ENCODE data around the gene TEX26.
"Not testable (repeated sequence)": the region's sequence is repeated elsewhere in the genome, so short reads cannot be mapped to it uniquely, and the experiment has no call there.

TEX26 gene

GRCh38 chr13:30918662-30919405 is 13.6 kb upstream of the TEX26 start:
- no peak for DNase-seq (ENCODE audit: low read depth)

GRCh38 chr13:30920162-30920909 is 12.1 kb upstream of the TEX26 start:
- DNase-seq (ENCODE audit: low read depth): no peak

DNA sequence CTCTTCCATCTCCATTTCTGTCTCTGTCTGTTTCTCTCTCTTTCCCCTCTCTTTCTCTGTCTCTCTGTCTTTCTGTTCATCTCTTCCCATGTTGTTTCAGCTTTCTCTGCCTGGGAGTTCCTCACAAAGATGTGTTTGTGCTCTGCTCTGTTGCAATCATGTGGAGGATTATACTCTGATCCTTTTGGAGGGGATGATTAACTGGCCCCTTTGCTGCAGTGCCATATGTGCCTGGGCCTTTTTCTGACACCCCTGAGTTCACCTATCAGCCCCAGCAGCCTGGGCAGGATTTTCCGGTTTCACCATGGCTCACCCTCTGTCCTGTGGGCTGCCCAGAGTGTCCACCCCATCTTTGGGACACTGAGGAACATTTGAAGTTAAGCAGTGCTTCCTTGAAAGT is 9.0 kb upstream of the TEX26 start:
- no peak for DNase-seq (ENCODE audit: low read depth)

DNA sequence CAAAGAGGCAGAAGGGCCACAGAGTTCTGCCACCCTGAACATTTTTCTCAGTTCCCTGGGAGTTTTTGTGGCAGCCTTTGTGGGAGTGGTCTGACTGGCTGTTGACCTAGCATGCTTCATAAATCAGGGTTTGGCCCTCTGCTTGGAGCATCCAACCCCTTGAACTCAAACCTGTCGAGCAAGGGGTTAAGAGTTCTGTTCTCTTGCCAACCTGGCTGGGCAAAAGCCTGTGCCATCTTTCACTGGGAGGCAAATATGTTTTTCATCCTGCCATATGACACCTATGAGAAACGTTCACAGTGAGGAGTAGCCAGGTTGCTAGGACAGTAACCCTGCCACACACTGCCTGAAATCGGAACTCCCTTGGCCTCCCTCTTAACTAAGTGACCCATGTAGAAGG is 7.7 kb upstream of the TEX26 start:
- no peak for DNase-seq (ENCODE audit: low read depth)

GRCh38 chr13:30925429-30925828 is 7.0 kb upstream of the TEX26 start:
- no peak for DNase-seq (ENCODE audit: low read depth)

- DNase-seq (ENCODE audit: low read depth): no peak
Observed at GRCh38 chr13:30926781-30927180, 5.7 kb upstream of the TEX26 start.

- not testable (repeated sequence) for DNase-seq (ENCODE audit: low read depth)
Observed at GRCh38 chr13:30927188-30927587, 5.3 kb upstream of the TEX26 start.

DNA sequence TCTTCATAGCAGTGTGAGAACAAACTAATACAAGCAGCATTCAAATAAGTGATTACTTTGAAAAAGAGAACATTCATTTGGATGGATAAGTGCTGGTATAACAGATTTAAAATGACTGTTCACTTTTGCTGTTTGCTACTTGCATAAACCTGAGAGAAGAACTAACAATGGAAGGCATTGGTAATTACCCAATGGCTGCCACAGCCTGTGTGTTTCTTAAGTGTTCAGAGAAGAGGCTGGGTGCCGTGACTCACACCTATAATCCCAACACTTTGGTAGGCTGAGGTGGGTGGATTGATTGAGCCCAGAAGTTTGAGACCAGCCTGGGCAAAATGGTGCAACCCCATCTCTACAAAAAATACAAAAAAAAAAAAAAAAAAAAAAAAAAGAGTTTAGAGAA is 4.9 kb upstream of the TEX26 start:
- DNase-seq (ENCODE audit: low read depth): no peak

DNA sequence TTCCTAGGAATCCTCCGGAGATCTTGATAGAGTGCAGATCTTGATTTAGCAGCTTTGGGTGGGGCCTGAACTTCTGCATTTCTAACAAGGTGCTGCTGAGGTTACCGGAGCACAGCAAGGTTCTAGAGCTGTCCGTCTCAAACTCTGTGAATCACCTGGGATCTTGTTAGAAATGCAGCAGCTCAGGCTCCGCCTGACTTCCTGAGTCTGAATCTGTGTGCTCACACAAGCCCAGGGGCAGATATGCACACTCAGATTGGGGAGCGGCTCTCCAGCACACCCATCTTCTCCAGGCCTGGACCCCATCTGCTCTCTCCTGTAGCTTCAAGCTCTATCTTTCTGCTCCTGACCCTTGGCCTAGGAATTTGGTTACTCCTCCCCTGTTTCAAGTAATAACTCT is 3.5 kb upstream of the TEX26 start:
- DNase-seq (ENCODE audit: low read depth): no peak

GRCh38 chr13:30933354-30933670 is 856 bp downstream of the TEX26 start:
- DNase-seq (ENCODE audit: low read depth): no peak

DNA sequence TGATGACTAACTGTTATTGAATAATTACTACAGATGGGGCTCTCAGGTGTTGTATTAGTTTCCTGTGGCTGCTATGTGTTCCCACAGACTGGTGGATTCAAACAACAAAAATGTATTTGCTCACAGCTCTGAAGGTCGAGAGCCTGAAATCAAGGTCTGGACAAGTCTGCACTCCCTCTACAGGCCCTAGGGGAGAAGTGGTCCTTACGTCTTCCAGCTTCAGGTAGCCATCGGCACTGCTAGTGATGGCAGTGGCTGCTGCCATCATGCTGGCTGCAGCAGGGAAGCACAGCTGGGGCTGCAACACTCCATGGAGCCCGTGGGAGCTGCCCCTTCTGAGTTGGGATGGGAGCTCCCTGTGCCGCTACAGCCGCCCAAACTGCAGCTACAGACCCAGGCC is 1.9 kb downstream of the TEX26 start:
- no peak for DNase-seq (ENCODE audit: low read depth)

DNA sequence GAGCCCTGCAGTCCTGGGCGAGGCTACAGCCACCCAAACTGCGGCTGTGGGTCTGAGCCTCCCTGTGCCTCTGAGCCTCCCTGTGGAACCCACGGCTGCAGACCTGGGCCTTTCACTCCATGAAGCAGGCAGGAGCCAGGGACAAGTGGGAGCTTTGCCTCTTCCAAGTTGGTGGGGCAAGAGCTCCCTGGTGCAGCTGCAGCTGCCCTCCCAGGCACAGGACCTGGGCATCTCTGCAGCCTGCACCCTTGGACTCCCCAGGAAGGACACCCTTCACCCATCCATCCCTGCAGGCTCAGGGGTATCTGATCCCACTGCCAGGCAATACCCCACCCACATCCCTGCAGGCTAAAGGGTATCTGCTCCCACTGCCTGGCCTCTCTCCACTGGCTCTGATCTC is 2.3 kb downstream of the TEX26 start:
- no peak for DNase-seq (ENCODE audit: low read depth)

- DNase-seq (ENCODE audit: low read depth): no peak
Observed at GRCh38 chr13:30936971-30937370, 4.5 kb downstream of the TEX26 start.

- DNase-seq (ENCODE audit: low read depth): no peak
Observed at GRCh38 chr13:30943881-30944280, 11.4 kb downstream of the TEX26 start.

DNA sequence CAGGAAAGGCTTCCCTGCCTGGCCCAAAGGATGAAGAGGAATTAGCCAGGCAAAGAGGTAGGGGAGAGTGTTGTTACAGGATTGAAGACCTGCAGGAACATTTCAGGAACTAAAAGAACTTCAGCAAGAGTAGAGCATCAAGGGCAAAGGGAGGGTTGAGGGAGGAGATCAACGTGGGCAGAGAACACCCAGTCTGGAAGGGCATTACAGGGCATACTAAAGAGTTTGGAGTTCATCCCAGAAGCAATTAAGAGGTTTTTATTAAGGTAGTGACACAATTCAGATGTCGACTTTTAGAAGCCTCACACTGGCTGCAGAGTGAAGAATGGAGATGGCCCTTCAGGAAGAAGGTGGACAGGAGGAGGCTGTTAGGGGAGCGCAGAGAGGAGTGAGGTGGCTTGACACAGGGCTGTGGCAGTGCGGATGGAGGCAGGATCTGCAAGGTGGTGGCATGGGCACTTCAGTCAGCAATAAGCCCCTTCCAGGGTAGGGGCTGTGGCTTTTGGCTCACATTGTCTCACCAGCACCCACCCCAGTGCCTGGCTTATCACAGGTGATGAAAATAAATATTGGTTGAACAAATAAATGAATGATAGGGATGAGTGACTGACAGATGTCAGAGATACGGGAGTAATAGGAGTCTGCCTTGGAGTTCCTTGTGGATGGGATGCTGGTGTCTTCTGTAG is 24.9 kb downstream of the TEX26 start:
- DNase-seq (ENCODE audit: low read depth): no peak

DNA sequence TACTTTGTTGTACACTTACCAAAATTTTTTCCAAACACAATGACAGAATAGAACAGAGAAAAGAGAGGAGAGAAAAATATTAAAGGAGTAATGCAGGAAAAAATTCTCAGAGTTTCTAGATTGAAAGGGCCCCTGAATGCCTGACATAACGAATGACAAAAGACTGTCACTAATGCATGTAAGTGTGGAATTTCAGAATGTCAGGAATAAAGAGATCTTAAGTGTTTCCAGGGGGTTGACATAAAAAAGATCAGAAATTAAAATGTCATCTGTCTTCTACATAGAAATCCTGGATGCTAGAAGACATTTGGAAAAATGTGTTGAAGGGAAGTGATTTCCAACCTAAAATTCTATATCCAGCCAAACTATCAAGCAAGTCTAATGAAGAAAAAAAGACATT is 27.2 kb downstream of the TEX26 start:
- no peak for DNase-seq (ENCODE audit: low read depth)

- DNase-seq (ENCODE audit: low read depth): no peak
Observed at GRCh38 chr13:30963791-30964190, 31.3 kb downstream of the TEX26 start.

GRCh38 chr13:30965380-30965779 is 32.9 kb downstream of the TEX26 start:
- no peak for DNase-seq (ENCODE audit: low read depth)

- no peak for DNase-seq (ENCODE audit: low read depth)
Observed at GRCh38 chr13:30966101-30966500, 33.6 kb downstream of the TEX26 start.

DNA sequence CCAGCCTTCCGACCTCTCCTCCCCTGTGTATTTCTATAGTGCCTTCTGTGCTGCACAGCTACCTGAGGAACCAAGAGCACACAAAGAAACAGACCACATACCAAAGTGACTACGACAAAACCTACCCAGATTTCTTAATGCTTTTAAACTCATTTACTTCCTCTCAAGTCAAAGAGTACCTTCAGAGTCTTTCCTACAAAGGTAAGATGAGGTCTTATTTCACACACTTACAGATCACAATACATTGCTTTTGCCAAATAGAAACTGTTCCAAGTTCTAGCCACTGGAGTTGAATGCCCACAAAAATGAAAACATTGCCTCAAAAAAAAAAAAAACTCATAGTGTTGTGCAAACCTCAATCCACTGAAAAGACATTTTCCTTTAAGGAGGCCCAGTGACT is 36.4 kb downstream of the TEX26 start:
- DNase-seq (ENCODE audit: low read depth): no peak

GRCh38 chr13:30971575-30971974 is 39.1 kb downstream of the TEX26 start:
- DNase-seq (ENCODE audit: low read depth): no peak

DNA sequence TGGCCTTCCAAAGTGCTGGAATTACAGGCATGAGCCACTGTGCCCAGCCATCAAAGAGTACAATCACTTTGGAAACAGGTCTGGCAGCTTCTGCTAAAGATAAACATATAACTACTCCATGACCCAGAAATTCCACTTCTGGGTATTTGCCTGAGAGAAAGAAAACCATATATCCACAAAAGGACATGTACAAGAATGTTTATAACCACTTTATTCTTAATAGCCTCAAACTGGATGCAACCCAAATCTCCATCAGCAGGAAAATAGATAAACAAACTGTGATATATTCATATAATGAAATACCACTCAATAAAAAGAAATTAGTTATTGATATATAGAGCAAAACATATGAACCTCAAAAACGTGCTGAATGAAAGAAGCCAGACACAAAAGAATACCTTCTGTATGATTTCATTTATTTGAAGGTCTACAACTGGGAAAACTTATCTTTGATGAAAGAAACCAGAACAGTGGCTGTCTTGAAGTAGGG is 40.5 kb downstream of the TEX26 start:
- DNase-seq (ENCODE audit: low read depth): no peak

GRCh38 chr13:30974350-30974749 is 41.9 kb downstream of the TEX26 start:
- no peak for DNase-seq (ENCODE audit: low read depth)
